ENCODE data around the gene UBN2.
"Not testable (repeated sequence)": the region's sequence is repeated elsewhere in the genome, so short reads cannot be mapped to it uniquely, and the experiment has no call there.

The UBN2 gene

GRCh38 chr7:139300390-139300789, 69.4 kb downstream of the UBN2 start:
- DNase-seq: no peak

DNA sequence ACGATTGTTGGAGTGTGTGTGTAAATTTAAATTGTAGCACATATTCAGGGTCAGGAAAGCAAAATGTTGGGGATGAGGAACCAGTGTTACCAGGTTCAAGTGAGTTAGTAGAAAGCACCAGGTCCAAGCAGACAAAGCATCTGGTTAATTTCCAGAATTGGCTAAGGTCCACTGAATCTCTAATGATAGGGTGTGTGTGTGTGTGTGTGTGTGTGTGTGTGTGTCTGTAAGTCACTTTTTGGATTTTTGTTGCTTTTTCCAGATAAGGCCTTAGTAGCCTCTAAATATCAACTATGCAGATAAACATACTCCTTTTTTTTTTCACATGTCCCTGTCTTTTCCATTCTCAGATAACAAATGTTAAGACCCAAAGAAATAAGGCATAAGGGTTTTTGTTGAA, 73.5 kb downstream of the UBN2 start:
- DNase-seq: no peak

- no peak for DNase-seq
Observed at GRCh38 chr7:139317939-139318505, 87.0 kb downstream of the UBN2 start.

DNA sequence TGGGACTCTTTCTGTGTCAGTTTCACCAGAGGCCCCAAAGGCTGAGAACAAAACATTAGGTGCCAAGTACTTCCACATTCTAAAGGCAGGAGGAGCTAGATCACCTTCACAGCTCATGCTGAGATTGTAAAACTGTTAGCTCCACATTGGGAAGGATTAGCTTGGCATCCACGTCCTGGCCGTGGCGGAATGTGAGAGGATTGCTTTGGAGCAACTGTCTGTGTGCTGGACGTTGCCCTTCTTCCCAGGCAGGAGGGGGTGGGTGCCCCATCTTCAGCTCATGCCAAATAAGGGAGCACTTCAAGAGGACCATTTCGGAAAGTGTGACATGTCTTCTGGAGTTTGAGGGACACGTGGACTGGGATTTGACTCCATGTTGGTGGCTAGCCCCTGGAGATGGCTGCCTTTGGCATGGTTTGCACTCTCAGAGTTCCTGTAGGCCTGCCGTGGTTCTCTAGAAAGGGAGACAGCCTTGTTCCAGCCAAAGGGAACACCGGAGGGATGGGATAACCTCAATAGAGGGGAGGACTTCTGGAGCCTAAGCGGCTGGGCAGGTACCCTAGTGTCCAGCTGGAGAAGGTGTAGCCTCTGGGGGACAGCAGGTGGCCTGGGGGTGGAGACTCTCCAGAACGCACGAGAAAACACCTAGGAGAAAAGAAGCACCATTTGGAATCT, 90.2 kb downstream of the UBN2 start:
- DNase-seq: no peak

- not testable (repeated sequence) for DNase-seq
Observed at GRCh38 chr7:139324709-139325108, 93.7 kb downstream of the UBN2 start.

- no peak for DNase-seq
Observed at GRCh38 chr7:139328375-139328774, 97.3 kb downstream of the UBN2 start.

GRCh38 chr7:139329119-139329518, 98.1 kb downstream of the UBN2 start:
- no peak for DNase-seq

DNA sequence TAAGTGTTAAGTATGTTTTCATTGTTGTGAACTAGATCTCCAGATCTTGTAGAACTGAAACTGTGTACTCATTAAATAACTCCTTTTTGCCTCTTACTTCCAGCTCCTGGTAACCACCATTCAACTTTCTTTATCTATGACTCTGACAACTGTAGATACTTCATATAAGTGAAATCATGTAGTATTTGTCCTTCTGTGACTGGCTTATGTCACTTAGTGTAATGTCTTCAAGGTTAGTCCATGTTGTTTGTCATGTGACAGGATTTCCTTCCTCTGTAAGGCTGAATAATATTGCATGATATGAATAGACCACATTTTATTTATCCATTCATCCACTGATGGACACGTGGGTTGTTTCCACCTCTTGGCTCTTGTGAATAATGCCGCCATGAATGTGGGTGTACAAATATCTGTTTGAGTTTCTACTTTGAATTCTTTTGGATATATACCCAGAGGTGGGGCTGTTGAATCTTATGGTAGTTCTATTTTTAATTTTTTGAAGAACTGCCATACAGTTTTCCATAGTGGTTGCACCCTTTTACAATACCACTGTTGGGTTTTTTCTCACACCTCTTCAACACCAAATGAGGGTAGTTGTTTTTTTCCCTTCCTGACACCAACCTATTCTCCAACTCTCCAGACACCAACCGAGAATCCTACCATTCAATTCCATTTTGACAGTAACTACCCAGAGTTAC, 99.4 kb downstream of the UBN2 start:
- DNase-seq: no peak

DNA sequence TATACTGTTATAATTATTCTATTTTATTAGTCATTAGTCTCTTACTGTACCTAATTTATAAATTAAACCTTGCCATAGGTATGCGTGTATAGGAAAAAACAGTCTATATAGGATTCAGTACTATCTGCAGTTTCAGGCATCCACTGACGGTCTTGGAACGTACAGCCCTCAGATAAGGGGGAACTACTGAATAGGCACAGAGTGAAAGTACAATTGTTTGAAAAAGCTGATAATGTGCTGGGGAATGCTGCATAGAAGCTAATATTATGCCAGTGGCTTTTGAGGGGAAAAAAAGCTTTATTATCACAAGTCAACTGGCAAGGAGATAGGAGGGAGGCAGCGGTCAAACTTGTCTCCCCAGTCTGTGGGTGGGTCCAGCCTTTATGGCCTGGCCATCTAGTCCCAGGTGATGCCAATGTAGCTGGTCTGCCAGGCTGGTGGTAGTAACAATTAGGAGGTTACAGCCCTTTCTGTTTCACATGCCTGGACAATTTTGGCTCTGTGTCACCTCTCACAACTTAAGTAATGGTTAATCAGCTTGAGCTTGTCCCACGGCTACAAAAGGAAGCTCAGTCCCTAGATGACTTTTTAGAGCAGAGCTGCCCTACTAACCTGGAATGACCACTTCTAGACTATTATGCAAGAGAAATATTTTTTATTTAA, 101.8 kb downstream of the UBN2 start:
- no peak for DNase-seq

GRCh38 chr7:139333443-139333842, 102.4 kb downstream of the UBN2 start:
- DNase-seq: not testable (repeated sequence)

DNA sequence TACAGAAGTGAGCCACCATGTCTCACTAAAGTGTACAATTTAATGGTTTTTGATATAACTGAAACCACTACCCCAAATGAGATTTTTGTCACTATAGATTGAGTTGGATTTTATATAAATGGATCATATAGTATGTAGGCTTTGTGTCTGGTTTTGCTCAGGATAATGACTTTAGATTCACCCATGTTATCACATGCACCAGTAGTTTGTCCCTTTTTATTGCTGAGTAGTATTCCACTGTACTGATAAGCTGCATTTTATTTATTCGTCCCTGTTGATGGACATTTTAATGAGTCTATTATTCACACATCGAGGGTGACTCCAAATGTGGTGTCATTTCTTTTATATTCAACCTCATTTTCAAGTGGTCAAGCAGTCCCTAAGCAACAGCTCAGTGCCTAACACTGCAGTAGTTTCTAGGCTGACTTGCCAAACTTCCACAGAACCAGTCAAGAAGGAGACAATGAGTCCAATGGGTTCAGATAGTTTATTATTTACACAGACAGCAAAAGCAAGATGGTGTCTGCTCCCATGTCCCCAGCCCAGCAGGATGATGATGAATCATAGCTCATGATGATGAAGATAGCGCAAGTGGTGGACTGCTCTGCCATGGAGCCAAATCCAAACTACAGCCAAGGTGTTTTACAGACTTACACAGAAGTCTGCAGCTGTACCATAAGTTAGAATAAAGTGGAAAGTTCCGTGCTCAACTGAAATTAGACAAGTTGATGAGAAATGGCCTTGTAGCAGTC, 103.5 kb downstream of the UBN2 start:
- DNase-seq: no peak

DNA sequence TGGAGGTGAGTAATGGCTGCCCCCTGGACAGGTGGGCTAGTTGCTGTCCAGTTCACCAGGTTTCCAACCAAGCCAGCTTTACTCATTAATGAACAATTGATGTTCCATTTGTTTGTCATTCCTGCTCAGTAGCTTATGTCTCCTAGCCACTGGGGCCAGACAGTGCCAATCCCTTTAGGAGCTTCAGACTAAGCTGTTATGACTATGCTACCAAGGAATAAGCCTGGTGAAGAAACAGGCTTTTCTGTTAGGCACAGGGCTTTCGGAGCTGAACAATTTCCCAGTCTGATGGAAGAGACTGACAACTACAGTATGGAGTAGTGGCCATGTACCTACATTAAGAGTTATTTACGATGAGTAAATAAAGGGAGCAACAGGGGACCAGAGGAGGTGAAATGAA, 108.0 kb downstream of the UBN2 start:
- no peak for DNase-seq

- no peak for DNase-seq
Observed at GRCh38 chr7:139339698-139340036, 108.6 kb downstream of the UBN2 start.

DNA sequence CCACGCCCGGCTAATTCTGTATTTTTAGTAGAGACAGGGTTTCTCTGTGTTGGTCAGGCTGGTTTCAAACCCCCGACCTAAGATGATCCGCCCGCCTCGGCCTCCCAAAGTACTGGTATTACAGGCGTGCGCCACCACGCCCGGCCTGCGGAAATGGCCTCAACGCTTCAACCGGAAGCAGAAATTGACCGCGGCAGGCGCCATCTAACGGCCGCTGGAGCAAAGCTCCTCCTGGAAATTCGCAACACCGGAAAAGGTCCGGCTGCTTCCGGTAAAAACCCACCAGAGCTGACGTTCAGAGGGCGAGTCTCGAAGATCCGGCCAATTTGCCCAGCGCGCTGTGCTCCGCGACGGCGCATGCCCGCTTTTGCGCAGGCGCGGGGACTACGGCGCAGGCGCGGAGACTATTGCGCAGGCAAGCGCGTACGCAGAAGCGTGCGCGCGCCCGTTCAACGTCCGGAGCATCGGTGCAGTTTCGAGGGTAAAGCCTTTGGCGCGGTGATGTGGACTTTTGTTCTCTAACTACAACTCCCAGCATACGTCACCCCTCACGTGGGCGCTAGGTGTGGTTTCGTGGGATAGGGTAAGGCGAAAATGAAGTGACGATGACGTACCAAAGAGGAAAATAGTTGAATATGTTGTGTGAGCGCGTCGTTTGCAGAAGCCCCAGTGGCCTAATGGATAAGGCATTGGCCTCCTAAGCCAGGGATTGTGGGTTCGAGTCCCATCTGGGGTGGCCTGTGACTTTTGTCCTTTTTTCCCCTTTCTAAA, 109.2 kb downstream of the UBN2 start:
- peak; percentile 99 for DNase-seq

DNA sequence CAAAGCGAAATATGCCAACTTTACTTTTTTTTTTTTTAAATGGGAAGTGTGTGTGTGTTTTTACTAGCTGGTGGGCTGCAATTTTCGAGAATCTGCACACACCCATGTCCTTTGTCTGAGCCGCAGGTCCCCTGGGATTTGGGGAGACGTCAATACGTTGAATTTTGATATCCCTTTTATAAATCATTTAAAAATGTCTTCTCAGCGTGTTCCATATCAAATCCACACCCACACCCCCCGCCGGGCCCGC, 109.7 kb downstream of the UBN2 start:
- no peak for DNase-seq

- DNase-seq: peak; percentile 84
Observed at GRCh38 chr7:139341058-139341775, 110.2 kb downstream of the UBN2 start, which contains the start of gene FMC1. Gene FMC1 (plus strand): TSS chr7:139341337. CDS start chr7:139341385, 48 bp downstream.

DNA sequence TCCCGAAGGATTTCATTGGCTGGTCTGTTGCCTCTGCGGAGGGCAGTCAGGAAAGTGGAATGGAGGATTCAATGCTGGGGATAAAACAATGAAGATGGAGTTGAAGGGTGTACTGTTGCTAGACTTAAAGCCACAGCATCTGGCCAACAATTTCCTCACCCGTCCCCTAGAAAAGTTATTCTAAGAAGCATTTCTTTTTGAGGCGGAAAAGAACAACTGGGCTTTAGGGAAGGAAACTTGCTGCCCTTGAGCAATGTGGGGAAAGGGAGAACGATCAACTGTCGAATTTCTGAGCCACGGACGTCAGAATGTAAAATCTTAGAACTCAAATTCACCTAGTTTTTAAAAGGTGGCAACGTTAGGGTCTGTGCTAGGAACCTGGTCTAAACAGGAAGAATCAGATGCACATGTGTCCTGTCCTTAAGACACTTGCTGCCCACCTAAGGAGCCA, 110.8 kb downstream of the UBN2 start:
- no peak for DNase-seq

GRCh38 chr7:139345042-139345441, 114.0 kb downstream of the UBN2 start:
- no peak for DNase-seq

DNA sequence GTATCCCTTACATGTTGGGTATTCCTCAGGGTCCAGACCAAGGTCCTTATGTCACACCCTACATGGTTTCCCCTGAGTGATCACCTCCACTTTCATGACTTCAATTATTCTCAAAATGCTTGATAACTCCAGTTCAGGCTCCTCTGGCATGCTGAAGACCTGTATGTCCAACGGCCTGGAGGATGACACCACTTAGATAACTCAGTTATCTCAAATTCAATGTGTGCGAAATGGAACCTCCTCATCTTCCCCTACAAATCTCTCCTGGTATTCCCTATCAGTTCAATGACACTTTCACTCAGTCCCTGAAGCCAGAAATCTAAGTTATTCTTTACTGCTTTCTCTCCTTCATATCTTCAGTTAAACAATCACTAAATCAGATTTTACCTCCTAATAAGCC, 120.0 kb downstream of the UBN2 start:
- DNase-seq: no peak

DNA sequence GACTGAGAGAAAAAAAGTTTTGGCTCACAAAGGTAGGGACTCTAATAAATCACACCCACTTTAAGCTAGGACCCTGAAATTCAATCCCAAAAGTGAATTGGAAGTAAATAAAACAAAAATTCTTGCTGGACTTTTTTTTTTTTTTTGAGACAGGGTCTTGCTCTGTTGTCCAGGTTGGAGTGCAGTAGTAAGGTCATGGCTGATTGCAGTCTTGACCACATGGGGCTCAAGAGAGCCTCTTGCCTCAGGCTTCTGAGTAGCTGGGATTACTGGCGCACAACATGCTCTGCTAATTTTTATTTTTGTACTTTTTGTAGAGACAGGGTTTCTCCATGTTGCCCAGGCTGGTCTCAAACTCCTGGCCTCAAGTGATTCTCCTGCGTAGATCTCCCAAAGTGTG, 123.7 kb downstream of the UBN2 start:
- no peak for DNase-seq

- no peak for DNase-seq
Observed at GRCh38 chr7:139355320-139355719, 124.3 kb downstream of the UBN2 start.
